Hepatocyte (in vitro differentiated cells): ENCODE measurements around the gene HSPB7.

Experiments used
- CTCF ChIP-seq: fragments of 200-600 bp; sonication (generic); IDR thresholded peaks from 2 replicates; pipeline ENCODE4 v1.5.1; 2016; ENCODE audit warnings: antibody characterized with exemption, mild to moderate bottlenecking; ENCODE audit not compliant: poor library complexity
- EZH2 ChIP-seq: fragments of 200-600 bp; sonication (generic); IDR thresholded peaks from 2 replicates; pipeline ENCODE4 v1.6.1; 2016; ENCODE audit warnings: antibody characterized with exemption, mild to moderate bottlenecking, borderline replicate concordance

- no peak for TF ChIP-seq EZH2
- TF ChIP-seq CTCF = no peak
Measured at GRCh38 chr1:16013220-16013907, 4.5 kb downstream of the HSPB7 start.
